HCT116 (cell line): ENCODE data around the gene CSNK1G1. TPM values are rescaled to one million over a fixed set of nuclear protein-coding genes. Genes with fewer than 3 reads are reported as not detected.
"Not testable (repeated sequence)": the region's sequence is repeated elsewhere in the genome, so short reads cannot be mapped to it uniquely, and the experiment has no call there.

Experiments
- ATAC-seq: fragments of 200-7000 bp; cut with Tn5 transposase; 2 replicates; pipeline ENCODE4 v1.9.1; 2020; ENCODE audit warnings: mild to moderate bottlenecking, moderate library complexity
- BruUV-seq: library from RNA; stranded (reverse); fragments of 400-500 nt; replicated peaks from 2 replicates; lab custom pipeline; 2021; lab: Mats Ljungman, UMichigan
- CTCF ChIA-PET: fragments of 300-600 bp; sonication (Branson Sonifier 250); formaldehyde crosslinking; loops from one replicate; lab custom pipeline; 2021; ENCODE audit warnings: antibody characterized with exemption; lab: Charles Lee
- POLR2A ChIA-PET: fragments of 300-600, 350-600 bp; sonication (Branson Sonifier 250); formaldehyde crosslinking; loops from one replicate; lab custom pipeline; 2021; ENCODE audit warnings: antibody characterized with exemption; lab: Charles Lee
- RAD21 ChIA-PET, 2 experiments: fragments of 300-600 bp; sonication (Branson Sonifier 250); formaldehyde crosslinking; loops; one replicate each; lab custom pipeline; 2023; ENCODE audit warnings: low total read pairs in 2 of 2; ENCODE audit not compliant: uncharacterized antibody in 2 of 2, unreplicated experiment in 2 of 2, low non-redundant PET in 1 of 2; lab: Charles Lee
- DNase-seq: peaks from one replicate; pipeline ENCODE4 v3.0.0-alpha.2; 2010; ENCODE audit warnings: low read depth, low spot score
- H2AFZ ChIP-seq: fragments of 200-600 bp; shearing (Covaris generic), sonication (generic); 2 replicates; pipeline ENCODE4 v1.6.1; 2017; ENCODE audit warnings: low read depth, mixed run types, mixed read lengths, antibody characterized with exemption, low read length; ENCODE audit not compliant: poor library complexity, severe bottlenecking
- H3K27ac ChIP-seq: 2 replicates; pipeline ENCODE4 v1.5.1; 2012; ENCODE audit warnings: low read depth, low read length
- H3K27me3 ChIP-seq: fragments of 200-600 bp; sonication (generic); 2 replicates; pipeline ENCODE4 v1.6.1; 2016; ENCODE audit warnings: mixed run types, low read length, mixed read lengths; ENCODE audit not compliant: insufficient read depth
- H3K36me3 ChIP-seq, 2 experiments: fragments of 200-500 bp in 1 of 2; fragments of 200-600 bp in 1 of 2; sonication (Bioruptor generic) in 1 of 2; sonication (generic) in 1 of 2; 2 replicates each; pipeline versions ENCODE4 v1.5.1 to v1.6.1; 2014 to 2016; ENCODE audit warnings: low read length in 2 of 2, inconsistent platforms in 1 of 2, mixed read lengths in 1 of 2, mixed run types in 1 of 2; ENCODE audit not compliant: insufficient read depth in 2 of 2, control insufficient read depth in 1 of 2
- H3K4me1 ChIP-seq, 2 experiments: fragments of 200-600 bp in 1 of 2; sonication (generic) in 1 of 2; 2 replicates each; pipeline versions ENCODE4 v1.5.1 to v1.6.1; 2012 to 2017; ENCODE audit warnings: low read length in 2 of 2, inconsistent platforms in 1 of 2, mild to moderate bottlenecking in 1 of 2, mixed read lengths in 1 of 2, mixed run types in 1 of 2, moderate library complexity in 1 of 2; ENCODE audit not compliant: insufficient read depth in 2 of 2, control insufficient read depth in 1 of 2
- H3K4me2 ChIP-seq: fragments of 200-600 bp; sonication (generic); 2 replicates; pipeline ENCODE4 v1.6.1; 2017; ENCODE audit warnings: mixed run types, low read length, mixed read lengths
- H3K4me3 ChIP-seq, 2 experiments: fragments of 200-600 bp in 1 of 2; sonication (generic) in 1 of 2; replicated peaks in 1 of 2; 2 replicates each; pipeline ENCODE4 v1.5.1; 2011 to 2016; ENCODE audit warnings: low read length in 2 of 2, control low read depth in 1 of 2, low read depth in 1 of 2, mild to moderate bottlenecking in 1 of 2, mixed read lengths in 1 of 2, mixed run types in 1 of 2
- H3K79me2 ChIP-seq: fragments of 200-600 bp; sonication (generic); 2 replicates; pipeline ENCODE4 v1.6.1; 2017; ENCODE audit warnings: mild to moderate bottlenecking, mixed run types, low read length, moderate library complexity, mixed read lengths; ENCODE audit not compliant: insufficient read depth
- H3K9ac ChIP-seq: fragments of 200-600 bp; sonication (generic); 2 replicates; pipeline ENCODE4 v1.6.1; 2016; ENCODE audit warnings: low read length, mixed read lengths
- H3K9me2 ChIP-seq: fragments of 200-600 bp; sonication (generic), shearing (Covaris generic); 2 replicates; pipeline ENCODE4 v1.6.1; 2017; ENCODE audit warnings: mixed run types, mild to moderate bottlenecking, moderate library complexity; ENCODE audit not compliant: insufficient read depth
- H3K9me3 ChIP-seq, 2 experiments: fragments of 200-500 bp in 1 of 2; fragments of 200-600 bp in 1 of 2; sonication (Bioruptor generic) in 1 of 2; sonication (generic) in 1 of 2; 2 replicates each; pipeline ENCODE4 v1.6.1; 2014 to 2017; ENCODE audit warnings: low read length in 2 of 2, mixed read lengths in 2 of 2, inconsistent platforms in 1 of 2, low read depth in 1 of 2, mild to moderate bottlenecking in 1 of 2, mixed run types in 1 of 2, moderate library complexity in 1 of 2; ENCODE audit not compliant: control insufficient read depth in 1 of 2, insufficient read depth in 1 of 2
- H4K20me1 ChIP-seq: fragments of 200-600 bp; sonication (generic), shearing (Covaris generic); 2 replicates; pipeline ENCODE4 v1.6.1; 2017; ENCODE audit warnings: mixed run types, mild to moderate bottlenecking, moderate library complexity; ENCODE audit not compliant: insufficient read depth
- ATF3 ChIP-seq: IDR thresholded peaks from 2 replicates; pipeline ENCODE4 v1.6.1; 2012
- MAX ChIP-seq: IDR thresholded peaks from 2 replicates; pipeline ENCODE4 v1.6.1; 2012
- POLR2A ChIP-seq: IDR thresholded peaks from 2 replicates; pipeline ENCODE4 v1.7.0; 2011; ENCODE audit warnings: borderline replicate concordance; ENCODE audit not compliant: insufficient read depth, insufficient read length; ENCODE audit errors: extremely low read depth
- RAD21 ChIP-seq: IDR thresholded peaks from 2 replicates; pipeline ENCODE4 v1.6.1; 2012; ENCODE audit warnings: low read depth, mild to moderate bottlenecking
- REST ChIP-seq: IDR thresholded peaks from 2 replicates; pipeline ENCODE4 v1.6.1; 2012; ENCODE audit warnings: low read depth
- SIN3A ChIP-seq: IDR thresholded peaks from 2 replicates; pipeline ENCODE4 v1.6.1; 2012; ENCODE audit warnings: low read depth
- SP1 ChIP-seq: IDR thresholded peaks from 2 replicates; pipeline ENCODE4 v1.6.1; 2012; ENCODE audit warnings: low read depth
- TCF7L2 ChIP-seq: IDR thresholded peaks from 2 replicates; pipeline ENCODE4 v1.7.0; 2011; ENCODE audit warnings: borderline replicate concordance, inconsistent platforms; ENCODE audit not compliant: insufficient read depth, insufficient read length; ENCODE audit errors: extremely low read depth
- ZBTB33 ChIP-seq: IDR thresholded peaks from 2 replicates; pipeline ENCODE4 v1.6.1; 2011; ENCODE audit warnings: mild to moderate bottlenecking, low read length, moderate library complexity; ENCODE audit not compliant: insufficient replicate concordance; ENCODE audit errors: extremely low read depth
- intact Hi-C: fragments of 100-400 bp; cut with micrococcal nuclease; formaldehyde crosslinking; loops from 2 replicates; pipeline ENCODE4 v1.10.0; 2022
- total RNA-seq: library from RNA; stranded (reverse); gene quantifications from one replicate; pipeline ENCODE4 v1.2.1, GENCODE V29; 2021; ENCODE audit not compliant: unreplicated experiment

Gene CSNK1G1
- total RNA-seq, 1 experiment from 2014 or later, result 21.1 TPM

GRCh38 chr15:64348455-64348854 is 7.5 kb downstream of the CSNK1G1 start:
- Histone ChIP-seq H2AFZ (no peak overlapping the region), H4K20me1 (peaks cover 6% of the 10 kb centered on the region; the same call in 1 of the 2 replicates), H3K4me1 (peaks cover 0 to 8% of the 10 kb centered on the region in 2 experiments; a peak in 2 of 4 replicates), H3K79me2 (peaks cover 84% of the 10 kb centered on the region), H3K36me3 (no peaks in the 10 kb centered on the region), H3K27ac (no peak overlapping the region), H3K4me2 (no peak overlapping the region), H3K9ac (no peak overlapping the region), H3K27me3 (no peaks in the 10 kb centered on the region), H3K4me3 (no peak overlapping the region), H3K9me2 (no peaks in the 10 kb centered on the region), H3K9me3 (no peaks in the 10 kb centered on the region)
- BruUV-seq, result no TSS peak
- ChIA-PET POLR2A (no interaction called here), RAD21 (no interaction called here), CTCF (no interaction called here)
- ATAC-seq, result no peak
- TF ChIP-seq SP1 (no peak), ATF3 (no peak), ZBTB33 (no peak), POLR2A (no peak), TCF7L2 (no peak), REST (no peak), RAD21 (no peak), SIN3A (no peak), MAX (no peak)
- no peak for DNase-seq
- intact Hi-C loops, result no loop called here

GRCh38 chr15:64346242-64346641 is 9.7 kb downstream of the CSNK1G1 start:
- H3K36me3 ChIP-seq, BruUV-seq, H3K9ac ChIP-seq, H3K9me2 ChIP-seq, intact Hi-C loops, H3K27ac ChIP-seq, H2AFZ ChIP-seq, H3K4me3 ChIP-seq, RAD21 ChIA-PET, H3K4me2 ChIP-seq, H3K4me1 ChIP-seq, CTCF ChIA-PET, H4K20me1 ChIP-seq, ATAC-seq, POLR2A ChIA-PET, H3K9me3 ChIP-seq, DNase-seq, H3K27me3 ChIP-seq: not testable (repeated sequence)
- peaks cover 69% of the 10 kb centered on the region for H3K79me2 ChIP-seq
